Kidney (tissue), 14 donors: ENCODE results near the gene ALKBH5. TPM values are rescaled to one million over a fixed set of nuclear protein-coding genes. Genes with fewer than 3 reads are reported as not detected.

Experiments
- DNase-seq, 5 donors: peaks; one replicate each; pipeline ENCODE4 v3.0.0-alpha.2; 2013 to 2020
- FAIRE-seq: peaks from 2 replicates; lab custom pipeline; 2012; peaks lifted over from hg19 to GRCh38; lab: Jason Lieb, UNC
- H3K27ac ChIP-seq, 2 donors: one replicate each; pipeline ENCODE4 v1.7.0; 2013; ENCODE audit warnings: low read depth in 2 of 2, low read length in 2 of 2, inconsistent platforms in 1 of 2
- H3K27me3 ChIP-seq: one replicate; pipeline ENCODE4 v1.7.1; 2013; ENCODE audit warnings: low read length, inconsistent platforms; ENCODE audit not compliant: control insufficient read depth, insufficient read depth
- H3K36me3 ChIP-seq, 3 donors: one replicate each; pipeline versions ENCODE4 v1.7.0 to v1.7.1; 2013; ENCODE audit warnings: low read length in 3 of 3, control low read depth in 1 of 3, inconsistent platforms in 1 of 3; ENCODE audit not compliant: insufficient read depth in 3 of 3, control insufficient read depth in 2 of 3
- H3K4me1 ChIP-seq, 3 donors: one replicate each; pipeline versions ENCODE4 v1.7.0 to v1.7.1; 2013; ENCODE audit warnings: low read length in 3 of 3, inconsistent platforms in 1 of 3, low read depth in 1 of 3; ENCODE audit not compliant: control insufficient read depth in 2 of 3, insufficient read depth in 2 of 3
- H3K4me3 ChIP-seq, 3 donors: one replicate each; pipeline versions ENCODE4 v1.7.0 to v1.8.1; 2013; ENCODE audit warnings: low read length in 3 of 3, control low read depth in 1 of 3, inconsistent platforms in 1 of 3
- H3K9ac ChIP-seq, 3 donors: one replicate each; pipeline versions ENCODE4 v1.7.0 to v1.7.1; 2013; ENCODE audit warnings: low read length in 3 of 3, control low read depth in 1 of 3, inconsistent platforms in 1 of 3
- H3K9me3 ChIP-seq, 3 donors: one replicate each; pipeline versions ENCODE4 v1.7.0 to v1.7.1; 2013; ENCODE audit warnings: low read length in 3 of 3, control low read depth in 1 of 3, inconsistent platforms in 1 of 3; ENCODE audit not compliant: control insufficient read depth in 2 of 3, insufficient read depth in 1 of 3
- CTCF ChIP-seq: IDR thresholded peaks from 3 replicates; pipeline ENCODE4 v1.5.1; 2012; ENCODE audit warnings: mild to moderate bottlenecking, moderate library complexity, borderline replicate concordance; ENCODE audit not compliant: insufficient read depth; ENCODE audit errors: extremely low read depth
- intact Hi-C: fragments of 100-400 bp; cut with DNase I; formaldehyde crosslinking; loops from one replicate; pipeline ENCODE4 v1.11.1; 2022
- polyA plus RNA-seq: library from polyadenylated mRNA; stranded (reverse); fragments of 350-450 nt; fragmentation: Illumina TruSeq; extraction: RNeasy Lipid Tissue Mini Kit (QIAGEN cat#74804); gene quantifications from one replicate; pipeline ENCODE4 v1.2.3, GENCODE V29; 2014; ENCODE audit warnings: low read depth, low replicate concordance; ENCODE audit not compliant: insufficient read depth
- total RNA-seq: library from RNA; stranded (reverse); fragmentation: NEBNext Ultra II Directional; extraction: Animal tissue kit (Norgen Biotek cat#: 25700); gene quantifications from one replicate; pipeline ENCODE4 v1.2.1, GENCODE V29; 2021
- donor health status: control.
- donor health status: control.
- donor health status: control.
- donor health status: control.
- donor health status: control.
- donor health status: DM: yes; HTN: yes; CAD: no.
- donor health status: Normal renal cell carcinoma (clear cell type).

Gene ALKBH5
- total and polyA plus RNA-seq, 2 donors from 2014 or later = 67.1 to 94.4 TPM

GRCh38 chr17:18161207-18162145 is 22.2 kb upstream of the ALKBH5 start:
- FAIRE-seq (no peak), DNase-seq (no peak)
- Histone ChIP-seq H3K27ac (no peak overlapping the region), H3K4me3 (no peak overlapping the region), H3K36me3 (no peaks in the 10 kb centered on the region), H3K27me3 (no peaks in the 10 kb centered on the region), H3K4me1 (peaks cover 0 to 4% (median 0%) of the 10 kb centered on the region in 3 donors), H3K9me3 (no peaks in the 10 kb centered on the region), H3K9ac (no peak overlapping the region)
- no peak for TF ChIP-seq CTCF
- intact Hi-C loops = no loop called here

DNA sequence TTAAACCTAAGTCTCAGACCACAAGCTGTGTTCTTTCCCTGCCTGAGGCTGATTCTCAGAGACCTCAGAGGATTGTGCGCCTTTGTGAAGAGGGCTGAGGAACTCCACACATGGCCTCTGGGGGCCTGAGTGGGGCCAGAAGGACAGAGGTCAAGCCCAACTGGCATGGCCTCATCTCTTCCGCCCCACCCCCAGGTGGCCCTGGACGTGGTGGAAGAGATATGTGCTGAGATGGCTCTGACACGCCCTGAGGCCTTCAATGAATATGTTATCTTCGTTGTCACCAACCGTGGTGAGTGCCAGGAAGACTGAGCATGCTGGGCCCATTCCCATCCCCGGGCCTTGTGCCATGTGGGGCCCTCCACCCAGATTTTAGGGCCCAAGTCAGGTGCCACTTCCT is 20.1 kb upstream of the ALKBH5 start:
- TF ChIP-seq CTCF = no peak
- Histone ChIP-seq H3K4me1 (peaks cover 0 to 2% (median 0%) of the 10 kb centered on the region in 3 donors), H3K27me3 (no peaks in the 10 kb centered on the region), H3K9ac (no peak overlapping the region), H3K9me3 (no peaks in the 10 kb centered on the region), H3K4me3 (no peak overlapping the region), H3K36me3 (no peaks in the 10 kb centered on the region), H3K27ac (no peak overlapping the region)
- no peak for FAIRE-seq
- no peak for DNase-seq
- intact Hi-C loops = no loop called here

GRCh38 chr17:18166894-18167293 is 16.7 kb upstream of the ALKBH5 start:
- FAIRE-seq = no peak
- DNase-seq = no peak
- no peak for TF ChIP-seq CTCF
- Histone ChIP-seq H3K9ac (no peak overlapping the region), H3K27me3 (no peaks in the 10 kb centered on the region), H3K4me3 (no peak overlapping the region), H3K27ac (no peak overlapping the region), H3K9me3 (no peaks in the 10 kb centered on the region), H3K36me3 (no peaks in the 10 kb centered on the region), H3K4me1 (no peaks in the 10 kb centered on the region)
- intact Hi-C loops = no loop called here
